ENCODE measurements around the gene AGR3.

DNA sequence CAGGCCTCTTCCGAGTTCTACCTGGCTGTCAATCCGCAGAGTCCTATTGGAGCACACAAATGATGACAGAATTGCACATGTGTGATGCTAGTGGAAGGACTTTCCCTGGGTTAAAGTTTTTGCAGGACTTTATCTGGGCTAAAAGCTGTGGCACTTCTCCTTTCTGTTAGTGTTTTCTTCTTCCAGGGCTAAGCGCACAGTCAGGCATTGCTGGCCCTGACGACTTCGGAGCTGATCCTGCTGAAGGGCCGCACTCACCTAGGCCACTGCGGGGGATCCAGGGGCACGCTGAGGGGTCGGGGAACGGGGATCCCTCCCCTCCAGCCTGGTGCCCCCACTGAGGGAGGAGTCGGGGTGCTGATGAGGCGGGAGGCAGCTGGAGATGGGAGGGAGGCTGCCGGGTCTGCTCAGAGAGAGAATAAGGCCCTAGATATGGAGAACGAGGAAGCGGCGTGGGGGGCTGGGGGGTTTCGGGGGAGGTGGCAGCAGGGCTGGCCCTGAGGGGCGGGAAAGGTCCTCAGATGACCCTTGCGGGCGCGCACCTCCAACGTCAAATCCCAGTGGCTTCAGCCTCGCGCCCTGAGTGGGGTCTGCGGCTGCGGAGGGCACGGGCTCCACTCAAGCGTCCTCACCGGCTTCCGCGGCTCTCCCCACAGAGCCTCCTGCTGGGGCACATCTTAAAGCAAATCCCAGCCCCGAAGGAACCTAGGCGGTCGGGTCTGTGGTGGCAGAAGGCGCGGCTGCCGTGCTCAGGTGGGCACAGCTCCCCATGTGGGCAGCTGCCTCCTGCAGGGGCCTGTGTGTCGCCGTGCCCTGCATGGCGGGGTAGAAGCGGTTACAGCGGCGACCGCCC lies 30.9 kb downstream of the AGR3 start:
- TF ChIP-seq SP1 (IDR thresholded peaks at IDR 0.05) (no peak), RXRA (IDR thresholded peaks at IDR 0.05) (no peak), GABPA (IDR thresholded peaks at IDR 0.05 in 1 of 2, conservative IDR thresholded peaks at IDR 0.05 in 1 of 2) (no peak), RAD21 (IDR thresholded peaks at IDR 0.05) (no peak), YY1 (IDR thresholded peaks at IDR 0.05) (no peak)
- TF ChIP-seq, protein P1, sequence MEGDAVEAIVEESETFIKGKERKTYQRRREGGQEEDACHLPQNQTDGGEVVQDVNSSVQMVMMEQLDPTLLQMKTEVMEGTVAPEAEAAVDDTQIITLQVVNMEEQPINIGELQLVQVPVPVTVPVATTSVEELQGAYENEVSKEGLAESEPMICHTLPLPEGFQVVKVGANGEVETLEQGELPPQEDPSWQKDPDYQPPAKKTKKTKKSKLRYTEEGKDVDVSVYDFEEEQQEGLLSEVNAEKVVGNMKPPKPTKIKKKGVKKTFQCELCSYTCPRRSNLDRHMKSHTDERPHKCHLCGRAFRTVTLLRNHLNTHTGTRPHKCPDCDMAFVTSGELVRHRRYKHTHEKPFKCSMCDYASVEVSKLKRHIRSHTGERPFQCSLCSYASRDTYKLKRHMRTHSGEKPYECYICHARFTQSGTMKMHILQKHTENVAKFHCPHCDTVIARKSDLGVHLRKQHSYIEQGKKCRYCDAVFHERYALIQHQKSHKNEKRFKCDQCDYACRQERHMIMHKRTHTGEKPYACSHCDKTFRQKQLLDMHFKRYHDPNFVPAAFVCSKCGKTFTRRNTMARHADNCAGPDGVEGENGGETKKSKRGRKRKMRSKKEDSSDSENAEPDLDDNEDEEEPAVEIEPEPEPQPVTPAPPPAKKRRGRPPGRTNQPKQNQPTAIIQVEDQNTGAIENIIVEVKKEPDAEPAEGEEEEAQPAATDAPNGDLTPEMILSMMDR (IDR thresholded peaks at IDR 0.05; ENCODE audit: low read depth, low read length, missing input control), result no peak
